HepG2 (cell line): ENCODE data around the gene JPH4. TPM values are rescaled to one million over a fixed set of nuclear protein-coding genes. Genes with fewer than 3 reads are reported as not detected.

Experiments used
- ATAC-seq: fragments of 200-7000 bp; cut with Tn5 transposase; 3 replicates; pipeline ENCODE4 v1.9.1; 2020; ENCODE audit warnings: mild to moderate bottlenecking, moderate library complexity
- BruUV-seq: library from RNA; stranded (reverse); fragments of 400-500 nt; replicated peaks from 2 replicates; lab custom pipeline; 2021; lab: Mats Ljungman, UMichigan
- CTCF ChIA-PET: fragments of 300-600 bp; formaldehyde crosslinking; extraction: SDS; loops from one replicate; lab custom pipeline; 2021; ENCODE audit warnings: low total read pairs, inconsistent platforms, low intra/inter-chr PET ratio; lab: Yijun Ruan, JAX
- POLR2A ChIA-PET: fragments of 350-600 bp; sonication (Branson Sonifier 250); formaldehyde crosslinking; loops from one replicate; lab custom pipeline; 2020; ENCODE audit warnings: antibody characterized with exemption, inconsistent platforms; lab: Yijun Ruan, JAX
- DNase-seq: peaks from one replicate; pipeline ENCODE4 v3.0.0-alpha.2; 2015; ENCODE audit warnings: low spot score
- FAIRE-seq: peaks from 3 replicates; lab custom pipeline; 2011; peaks lifted over from hg19 to GRCh38; lab: Jason Lieb, UNC
- H2AFZ ChIP-seq: one replicate; pipeline ENCODE4 v1.6.1; 2011; ENCODE audit warnings: low read length, inconsistent platforms
- H3K27ac ChIP-seq: fragments of 300-600 bp; 3 replicates; pipeline ENCODE4 v1.8.0; 2011; ENCODE audit warnings: mixed run types, mild to moderate bottlenecking, mixed read lengths, low read length, inconsistent platforms; ENCODE audit not compliant: insufficient read depth; ENCODE audit errors: extremely low read length
- H3K27me3 ChIP-seq, 2 experiments: fragments of 200-600 bp in 1 of 2; 2 replicates in 1 of 2; 3 replicates in 1 of 2; pipeline versions ENCODE4 v1.6.0 to v1.8.0; 2011; ENCODE audit warnings: low read length in 2 of 2, mild to moderate bottlenecking in 2 of 2, moderate library complexity in 2 of 2, inconsistent platforms in 1 of 2; ENCODE audit not compliant: insufficient read depth in 2 of 2, control insufficient read depth in 1 of 2
- H3K36me3 ChIP-seq, 2 experiments: fragments of 200-600 bp in 1 of 2; replicated peaks in 1 of 2; 2 replicates in 1 of 2; 3 replicates in 1 of 2; pipeline versions ENCODE4 v1.5.1 to v1.8.0; 2011; ENCODE audit warnings: low read length in 2 of 2, inconsistent platforms in 1 of 2; ENCODE audit not compliant: insufficient read depth in 2 of 2, control insufficient read depth in 1 of 2
- H3K4me1 ChIP-seq: 2 replicates; pipeline ENCODE4 v1.5.1; 2012; ENCODE audit warnings: low read length, inconsistent platforms; ENCODE audit not compliant: insufficient read depth
- H3K4me2 ChIP-seq: 2 replicates; pipeline ENCODE4 v1.6.0; 2011; ENCODE audit warnings: low read depth, low read length, inconsistent platforms
- H3K4me3 ChIP-seq, 3 experiments: fragments of 200-600 bp in 1 of 3; sonication (generic), shearing (Covaris generic) in 1 of 3; replicated peaks in 1 of 3; 2 replicates each; pipeline ENCODE4 v1.5.1; 2011 to 2016; ENCODE audit warnings: low read length in 3 of 3, inconsistent platforms in 2 of 3, low read depth in 2 of 3, mild to moderate bottlenecking in 2 of 3, control low read depth in 1 of 3, mixed read lengths in 1 of 3; ENCODE audit not compliant: insufficient read depth in 1 of 3
- H3K79me2 ChIP-seq: one replicate; pipeline ENCODE4 v1.6.1; 2011; ENCODE audit warnings: low read length, inconsistent platforms; ENCODE audit not compliant: insufficient read depth
- H3K9ac ChIP-seq: 2 replicates; pipeline ENCODE4 v1.6.0; 2011; ENCODE audit warnings: mild to moderate bottlenecking, low read depth, low read length, inconsistent platforms; ENCODE audit not compliant: insufficient read depth
- H3K9me3 ChIP-seq: 2 replicates; pipeline ENCODE4 v1.5.1; 2012; ENCODE audit warnings: mild to moderate bottlenecking, low read length
- H4K20me1 ChIP-seq: 2 replicates; pipeline ENCODE4 v1.6.0; 2011; ENCODE audit warnings: inconsistent platforms, mild to moderate bottlenecking, low read length, moderate library complexity; ENCODE audit not compliant: insufficient read depth
- BORCS8-MEF2B ChIP-seq: sonication (generic); formaldehyde crosslinking; IDR thresholded peaks from 2 replicates; pipeline ENCODE4 v1.8.0; 2022; ENCODE audit warnings: mild to moderate bottlenecking, missing genetic modification reagents
- CSRNP2 ChIP-seq: sonication (generic); formaldehyde crosslinking; conservative IDR thresholded peaks from 2 replicates; pipeline ENCODE4 v1.8.0; 2022; ENCODE audit warnings: low read depth, missing genetic modification reagents
- FUBP1 ChIP-seq: sonication (generic); formaldehyde crosslinking; IDR thresholded peaks from 2 replicates; pipeline ENCODE4 v1.5.1; 2020; ENCODE audit warnings: missing genetic modification reagents, mild to moderate bottlenecking, borderline replicate concordance
- MYPOP ChIP-seq: sonication (generic); formaldehyde crosslinking; IDR thresholded peaks from 2 replicates; pipeline ENCODE4 v1.8.1; 2023; ENCODE audit warnings: mild to moderate bottlenecking, moderate library complexity, missing genetic modification reagents
- NFKBIZ ChIP-seq: IDR thresholded peaks from 2 replicates; pipeline ENCODE4 v1.6.1; 2018; ENCODE audit warnings: missing genetic modification reagents, missing compliant biosample characterization
- PHF20 ChIP-seq: sonication (generic); formaldehyde crosslinking; IDR thresholded peaks from 2 replicates; pipeline ENCODE4 v1.5.0; 2020; ENCODE audit warnings: mild to moderate bottlenecking, missing genetic modification reagents
- RFX5 ChIP-seq: IDR thresholded peaks from 2 replicates; pipeline ENCODE4 v1.6.1; 2011; ENCODE audit warnings: low read depth, low read length, improper control_type of control experiment
- SMYD3 ChIP-seq: sonication (generic); formaldehyde crosslinking; IDR thresholded peaks from 2 replicates; pipeline ENCODE4 v1.8.1; 2023; ENCODE audit warnings: mild to moderate bottlenecking, missing genetic modification reagents
- SNRNP70 ChIP-seq: fragments of 200-400 bp; formaldehyde crosslinking; IDR thresholded peaks from 2 replicates; pipeline ENCODE4 v1.6.1; 2017; ENCODE audit warnings: mild to moderate bottlenecking, low read depth, low read length, moderate library complexity
- U2AF1 ChIP-seq: fragments of 200-400 bp; formaldehyde crosslinking; optimal IDR thresholded peaks from 2 replicates; pipeline ENCODE3; 2017; ENCODE audit warnings: mild to moderate bottlenecking, low read depth, low read length
- YEATS4 ChIP-seq: sonication (generic); formaldehyde crosslinking; IDR thresholded peaks from 2 replicates; pipeline ENCODE4 v1.4.0; 2020; ENCODE audit warnings: missing genetic modification reagents, borderline replicate concordance
- ZNF292 ChIP-seq: sonication (generic); formaldehyde crosslinking; IDR thresholded peaks from 2 replicates; pipeline ENCODE4 v1.8.1; 2022; ENCODE audit warnings: mild to moderate bottlenecking, low read depth, missing genetic modification reagents, borderline replicate concordance
- ZNF543 ChIP-seq: sonication (generic); formaldehyde crosslinking; IDR thresholded peaks from 2 replicates; pipeline ENCODE4 v1.4.0; 2020; ENCODE audit warnings: mild to moderate bottlenecking, missing genetic modification reagents
- ZNF776 ChIP-seq: sonication (generic); formaldehyde crosslinking; IDR thresholded peaks from 2 replicates; pipeline ENCODE4 v1.4.0; 2020; ENCODE audit warnings: mild to moderate bottlenecking, missing genetic modification reagents
- WGBS: methylation state at CpG from one replicate; pipeline ENCODE4 v1.1.6; 2017; ENCODE audit warnings: low lambda C conversion rate; 5-methylcytosine and 5-hydroxymethylcytosine counted together
- in situ Hi-C: cut with HindIII; loops from 2 replicates; pipeline ENCODE4 v1.10.0; 2017; ENCODE audit warnings: low pct_unique_long_range_greater_than_20kb; ENCODE audit not compliant: extremely low pct_ligation_motif_present
- intact Hi-C: fragments of 100-400 bp; cut with micrococcal nuclease; formaldehyde crosslinking; loops from one replicate; pipeline ENCODE4 v1.10.0; 2022; ENCODE audit not compliant: unreplicated experiment
- polyA plus RNA-seq, 8 experiments: library from polyadenylated mRNA; depleted of rRNA in 3 of 8; stranded (reverse) in 7 of 8; unstranded in 1 of 8; fragments of >200 nt; fragmentation: Illumina TruSeq in 4 of 8; extraction: Trizol in 4 of 8; gene quantifications; 2 replicates each; pipeline versions ENCODE4 v1.2.1 to v1.2.3, GENCODE V29; 2011 to 2016; ENCODE audit warnings: low read depth in 4 of 8, missing spikeins in 1 of 8, mixed read lengths in 1 of 8; ENCODE audit not compliant: insufficient read depth in 1 of 8
- total RNA-seq, 5 experiments: library from RNA; depleted of rRNA; stranded (reverse); fragments of >200 nt; fragmentation: Illumina TruSeq; extraction: Trizol; gene quantifications; 2 replicates each; pipeline ENCODE4 v1.2.3, GENCODE V29; 2016; ENCODE audit warnings: low read depth in 1 of 5

The JPH4 gene
- total and polyA plus RNA-seq, 2 of the 13 experiments (the other 11 are each of a cell fraction or from before 2014, with no cell fraction given) = 0.08 to 0.22 TPM

- no peaks in the 10 kb centered on the region for H3K4me1 ChIP-seq
- no peak overlapping the region for H2AFZ ChIP-seq
- no peak for DNase-seq
- H4K20me1 ChIP-seq = no peaks in the 10 kb centered on the region
- H3K79me2 ChIP-seq = no peaks in the 10 kb centered on the region
- H3K9ac ChIP-seq = no peak overlapping the region
- no peak for ATAC-seq
- H3K27ac ChIP-seq = no peak overlapping the region
- CTCF ChIA-PET = no interaction called here
- no TSS peak for BruUV-seq
- in situ Hi-C loops = no loop called here
- TF ChIP-seq FUBP1 (no peak), PHF20 (CRISPR knock-in tag) (0 out of 2 replicates have a peak, but pooled peaks have one; percentile 23)
- TF ChIP-seq, all 625 proteins: peak for 1
- Histone ChIP-seq H3K9me3 (no peaks in the 10 kb centered on the region), H3K36me3 (no peaks in the 10 kb centered on the region), H3K4me2 (no peak overlapping the region), H3K4me3 (no peak overlapping the region), H3K27me3 (no peaks in the 10 kb centered on the region)
- POLR2A ChIA-PET = interaction anchor here (1.1 kb wide), 1 partner anchor 25 kb away, joined by 3 read pairs; the partner anchor contains the start of gene THTPA
- FAIRE-seq = peak; percentile 18
- intact Hi-C loops = no loop called here
- 77% methylated on average over 10 of the region's 10 CpGs for WGBS
Observed at GRCh38 chr14:23530375-23531055, 48.1 kb downstream of the JPH4 start.

- WGBS = 78% methylated on average over 3 of the region's 3 CpGs
- Histone ChIP-seq H2AFZ (no peak overlapping the region), H3K79me2 (no peaks in the 10 kb centered on the region), H3K4me3 (no peak overlapping the region), H3K9me3 (no peaks in the 10 kb centered on the region), H3K9ac (no peak overlapping the region), H3K36me3 (no peaks in the 10 kb centered on the region), H3K4me1 (no peaks in the 10 kb centered on the region), H3K4me2 (no peak overlapping the region), H3K27me3 (no peaks in the 10 kb centered on the region), H3K27ac (no peak overlapping the region), H4K20me1 (no peaks in the 10 kb centered on the region)
- DNase-seq (no peak), FAIRE-seq (no peak), ATAC-seq (no peak)
- in situ Hi-C loops (no loop called here), intact Hi-C loops (no loop called here)
- no TSS peak for BruUV-seq
- CTCF ChIA-PET = no interaction called here
- POLR2A ChIA-PET = no interaction called here
- TF ChIP-seq ZNF776 = no peak
- no peak for TF ChIP-seq SNRNP70
- TF ChIP-seq BORCS8-MEF2B (CRISPR knock-in tag) = no peak
- no peak for TF ChIP-seq RFX5
- no peak for TF ChIP-seq YEATS4 (CRISPR knock-in tag)
- TF ChIP-seq U2AF1 = no peak
- TF ChIP-seq NFKBIZ (CRISPR knock-in tag) = no peak
- no peak for TF ChIP-seq SMYD3
- TF ChIP-seq ZNF292 (CRISPR knock-in tag) = no peak
- TF ChIP-seq CSRNP2 (CRISPR knock-in tag) = no peak
- no peak for TF ChIP-seq ZNF543 (CRISPR knock-in tag)
- TF ChIP-seq MYPOP (CRISPR knock-in tag) = no peak
Observed at GRCh38 chr14:23529016-23529415, 49.6 kb downstream of the JPH4 start.
